Skeletal muscle satellite cell (primary cell): ENCODE data around the gene RRP9.
A peak's percentile ranks its signal among the peaks of the same experiment; 100 is the strongest.

ENCODE experiments used
- H3K27me3 ChIP-seq: 2 replicates; pipeline ENCODE4 v1.7.0; 2013; ENCODE audit warnings: low read length; ENCODE audit not compliant: control insufficient read depth, insufficient read depth
- H3K36me3 ChIP-seq: 2 replicates; pipeline ENCODE4 v1.7.0; 2013; ENCODE audit warnings: mild to moderate bottlenecking, control low read depth, low read length; ENCODE audit not compliant: insufficient read depth
- H3K4me1 ChIP-seq: 2 replicates; pipeline ENCODE4 v1.7.0; 2013; ENCODE audit warnings: low read length; ENCODE audit not compliant: control insufficient read depth, insufficient read depth
- H3K4me2 ChIP-seq: 2 replicates; pipeline ENCODE4 v1.7.0; 2013; ENCODE audit warnings: mild to moderate bottlenecking, low read length
- H3K4me3 ChIP-seq: 2 replicates; pipeline ENCODE4 v1.7.0; 2013; ENCODE audit warnings: low read length
- H3K9ac ChIP-seq: 2 replicates; pipeline ENCODE4 v1.7.0; 2013; ENCODE audit warnings: mild to moderate bottlenecking, low read depth, low read length, moderate library complexity
- H3K9me3 ChIP-seq: replicated peaks from 2 replicates; pipeline ENCODE4 v1.7.0; 2013; ENCODE audit warnings: mild to moderate bottlenecking, control low read depth, low read length

The RRP9 gene

DNA sequence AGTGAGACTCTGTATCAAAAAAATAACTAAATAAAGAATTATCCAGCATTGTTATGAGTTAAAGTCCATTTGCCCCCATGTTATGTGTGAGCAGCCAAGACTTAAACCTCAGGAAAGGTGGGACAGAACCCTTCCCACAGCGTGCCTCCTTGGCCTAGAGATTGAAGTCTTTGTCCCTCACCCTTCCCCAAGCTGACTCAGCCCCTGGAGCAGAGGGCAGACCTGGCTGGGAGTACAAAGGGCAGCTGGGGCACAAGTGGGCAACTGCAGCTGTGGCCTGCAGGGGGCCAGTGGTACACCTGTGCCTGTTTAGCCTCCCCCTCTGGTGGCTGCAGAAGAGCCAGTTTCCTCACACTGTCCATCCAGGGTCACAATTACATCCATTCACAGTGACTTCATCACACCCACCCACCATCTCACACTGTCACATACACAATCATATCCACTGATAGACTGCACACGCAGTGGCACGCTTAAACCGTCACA is 40.7 kb upstream of the RRP9 start:
- Histone ChIP-seq H3K27me3 (no peaks in the 10 kb centered on the region), H3K4me2 (peak overlapping the region; percentile 92), H3K9ac (peak overlapping the region; percentile 90), H3K36me3 (no peaks in the 10 kb centered on the region), H3K4me1 (peaks cover 21% of the 10 kb centered on the region), H3K9me3 (no peaks in the 10 kb centered on the region), H3K4me3 (peak overlapping the region; percentile 73)

DNA sequence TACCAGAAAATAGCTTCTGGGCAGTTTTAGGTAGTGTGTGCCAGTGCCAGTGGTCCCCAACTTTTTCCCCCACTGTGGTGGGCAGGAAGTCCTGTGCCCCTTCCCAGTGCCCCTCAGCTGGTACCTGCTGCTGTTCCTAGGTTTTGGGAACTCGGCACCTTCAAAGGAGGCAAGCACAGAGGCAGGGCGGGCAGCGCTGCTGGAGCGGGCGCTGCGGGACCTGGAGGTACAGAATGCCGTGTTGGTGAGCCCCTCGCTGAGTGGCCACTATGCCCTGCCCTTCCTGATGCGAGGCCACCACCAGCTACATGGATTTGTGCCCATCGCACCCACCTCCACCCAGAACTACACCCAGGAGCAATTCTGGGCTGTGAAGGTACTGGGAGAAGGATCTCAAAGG is 38.5 kb upstream of the RRP9 start:
- Histone ChIP-seq H3K9ac (no peak overlapping the region), H3K4me3 (no peak overlapping the region), H3K9me3 (no peaks in the 10 kb centered on the region), H3K4me2 (no peak overlapping the region), H3K4me1 (peaks cover 30% of the 10 kb centered on the region), H3K36me3 (no peaks in the 10 kb centered on the region), H3K27me3 (no peaks in the 10 kb centered on the region)

DNA sequence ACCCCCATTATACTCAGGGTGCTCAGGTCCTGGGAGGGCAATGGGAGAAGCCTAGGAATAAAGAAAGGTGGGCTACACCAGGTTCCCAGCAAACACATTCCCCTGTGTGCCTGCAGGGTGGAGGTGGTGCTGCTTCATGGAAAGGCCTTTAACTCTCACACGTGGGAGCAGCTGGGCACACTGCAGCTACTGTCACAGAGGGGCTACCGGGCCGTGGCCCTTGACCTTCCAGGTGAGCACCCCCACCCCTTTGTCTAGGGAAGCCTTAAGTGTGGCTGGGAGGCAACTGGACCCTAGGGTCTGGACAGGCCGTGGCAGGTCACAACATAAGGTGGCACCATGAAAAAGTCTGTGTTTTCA is 36.4 kb upstream of the RRP9 start:
- Histone ChIP-seq H3K27me3 (no peaks in the 10 kb centered on the region), H3K4me1 (peaks cover 31% of the 10 kb centered on the region), H3K4me3 (no peak overlapping the region), H3K9ac (no peak overlapping the region), H3K36me3 (no peaks in the 10 kb centered on the region), H3K9me3 (no peaks in the 10 kb centered on the region), H3K4me2 (no peak overlapping the region)

DNA sequence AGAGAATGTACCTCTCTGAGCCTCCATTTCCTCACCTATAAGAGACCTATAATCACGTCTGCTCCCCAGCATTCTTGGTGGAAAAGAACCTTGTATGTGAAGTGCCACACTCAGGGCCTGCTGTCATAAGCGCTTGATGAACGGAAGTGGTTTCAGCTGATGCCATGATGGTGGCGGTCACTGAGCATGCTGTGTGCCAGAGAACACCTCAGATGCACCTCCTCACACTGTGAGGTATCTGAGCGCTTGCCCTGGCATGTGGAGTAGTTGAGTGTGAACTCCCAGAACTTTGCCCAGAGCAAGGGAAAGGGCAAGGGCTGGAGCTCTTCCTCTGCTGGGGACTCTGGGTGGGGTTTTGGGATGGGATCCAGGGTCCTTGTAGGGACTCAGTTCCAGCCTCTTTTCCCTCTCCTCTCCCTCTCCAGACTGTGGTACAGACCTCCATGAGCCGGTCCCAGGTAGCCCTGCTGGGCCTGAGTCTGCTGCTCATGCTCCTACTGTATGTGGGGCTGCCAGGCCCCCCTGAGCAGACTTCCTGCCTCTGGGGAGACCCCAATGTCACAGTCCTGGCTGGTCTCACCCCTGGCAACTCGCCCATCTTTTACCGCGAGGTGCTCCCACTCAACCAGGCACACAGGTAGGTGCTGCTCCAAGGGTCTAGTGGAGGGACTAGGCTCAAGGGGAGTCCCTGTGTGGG is 35.9 kb upstream of the RRP9 start:
- Histone ChIP-seq H3K36me3 (no peaks in the 10 kb centered on the region), H3K9ac (no peak overlapping the region), H3K4me2 (no peak overlapping the region), H3K4me1 (peaks cover 30% of the 10 kb centered on the region), H3K9me3 (no peaks in the 10 kb centered on the region), H3K4me3 (no peak overlapping the region), H3K27me3 (no peaks in the 10 kb centered on the region)

DNA sequence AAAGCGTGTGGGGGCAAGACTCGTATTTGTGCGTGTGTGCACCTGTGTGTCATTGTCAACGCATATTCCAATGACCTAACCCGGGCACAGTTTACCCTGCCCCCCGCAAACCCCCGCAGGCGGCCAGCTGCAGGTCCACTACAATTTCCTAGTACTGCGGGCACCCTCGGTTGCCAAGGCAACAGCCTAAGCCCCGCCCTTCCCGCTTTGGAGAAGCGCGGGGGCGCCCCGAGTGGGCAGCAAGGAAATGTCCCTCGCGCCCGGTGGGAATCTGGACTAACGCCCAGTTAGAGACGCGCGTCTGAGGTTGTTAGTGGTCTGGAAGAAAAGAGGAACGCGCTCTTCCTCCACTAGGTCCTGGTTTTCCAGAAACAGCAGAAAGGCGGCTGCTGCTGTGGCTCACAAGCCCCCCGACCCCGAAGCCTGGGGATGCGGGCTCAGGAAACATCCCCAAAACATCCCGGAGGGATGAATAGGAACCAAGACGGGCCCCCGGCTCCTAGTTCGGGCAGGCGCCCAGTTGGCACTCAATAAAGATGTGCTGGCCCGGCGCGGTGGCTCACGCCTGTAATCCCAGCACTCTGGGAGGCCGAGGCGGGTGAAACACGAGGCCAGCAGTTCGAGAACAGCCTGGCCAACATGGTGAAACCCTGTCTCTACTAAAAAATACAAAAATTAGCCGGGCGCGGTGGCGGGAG is 34.3 kb upstream of the RRP9 start:
- Histone ChIP-seq H3K36me3 (no peaks in the 10 kb centered on the region), H3K9ac (no peak overlapping the region), H3K4me2 (peak overlapping the region; percentile 89), H3K27me3 (no peaks in the 10 kb centered on the region), H3K4me1 (peaks cover 22% of the 10 kb centered on the region), H3K4me3 (peak overlapping the region; percentile 84), H3K9me3 (no peaks in the 10 kb centered on the region)

DNA sequence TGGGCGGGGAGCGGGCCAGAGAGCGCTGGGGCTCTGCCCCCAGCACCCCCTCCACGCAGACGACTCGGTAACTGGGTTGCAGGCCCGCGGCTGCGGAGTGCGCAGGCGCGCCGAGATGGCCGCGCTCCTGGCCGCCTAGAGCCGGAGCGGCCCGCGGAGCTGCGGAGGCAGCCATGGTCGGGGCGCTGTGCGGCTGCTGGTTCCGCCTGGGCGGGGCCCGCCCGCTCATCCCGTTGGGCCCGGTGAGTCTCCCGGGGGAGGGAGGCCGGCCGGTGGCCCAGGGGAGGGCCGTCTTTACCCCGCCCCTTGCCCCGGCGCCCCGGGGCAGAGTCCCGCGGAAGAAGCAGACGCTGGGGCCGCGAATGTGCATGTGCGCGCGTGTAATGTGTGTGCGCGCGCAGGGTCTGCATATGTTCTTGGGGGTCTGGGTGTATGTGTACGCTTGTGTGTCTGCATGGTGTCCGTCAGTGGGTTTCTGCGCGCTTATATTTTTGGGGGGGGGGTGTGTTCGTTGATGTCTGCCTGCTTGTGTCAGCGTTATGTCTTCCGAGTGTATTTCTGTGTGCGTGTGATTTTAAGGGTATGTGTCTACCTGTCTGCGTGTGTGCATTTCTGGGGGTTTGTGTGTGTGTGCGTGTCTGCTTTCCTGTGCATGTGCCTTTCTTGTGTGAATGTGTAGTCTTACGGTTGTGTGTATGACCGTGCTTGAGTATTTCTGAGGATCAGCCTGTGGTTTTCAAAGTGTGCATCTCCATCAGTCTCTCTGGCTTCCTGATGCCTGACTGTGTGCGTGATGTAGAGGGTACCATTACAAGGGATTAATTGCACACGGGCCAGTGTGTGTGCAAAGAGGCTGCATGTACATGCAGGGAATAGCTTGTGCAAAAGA is 33.5 kb upstream of the RRP9 start, which contains the start of gene ABHD14A:
Gene ABHD14A, plus strand, starts transcription at position 102 of the 889 bp plus-strand sequence. Its CDS starts 72 bp downstream, at position 174.
- peaks cover 22% of the 10 kb centered on the region for H3K4me1 ChIP-seq
- peak within 1 kb of the TSS; percentile 84 for H3K4me3 ChIP-seq
- H3K27me3 ChIP-seq: no peaks in the 10 kb centered on the region
- H3K36me3 ChIP-seq: no peaks in the 10 kb centered on the region
- H3K9ac ChIP-seq: peak within 1 kb of the TSS; percentile 87
- H3K4me2 ChIP-seq: peak within 1 kb of the TSS; percentile 89
- no peaks in the 10 kb centered on the region for H3K9me3 ChIP-seq

DNA sequence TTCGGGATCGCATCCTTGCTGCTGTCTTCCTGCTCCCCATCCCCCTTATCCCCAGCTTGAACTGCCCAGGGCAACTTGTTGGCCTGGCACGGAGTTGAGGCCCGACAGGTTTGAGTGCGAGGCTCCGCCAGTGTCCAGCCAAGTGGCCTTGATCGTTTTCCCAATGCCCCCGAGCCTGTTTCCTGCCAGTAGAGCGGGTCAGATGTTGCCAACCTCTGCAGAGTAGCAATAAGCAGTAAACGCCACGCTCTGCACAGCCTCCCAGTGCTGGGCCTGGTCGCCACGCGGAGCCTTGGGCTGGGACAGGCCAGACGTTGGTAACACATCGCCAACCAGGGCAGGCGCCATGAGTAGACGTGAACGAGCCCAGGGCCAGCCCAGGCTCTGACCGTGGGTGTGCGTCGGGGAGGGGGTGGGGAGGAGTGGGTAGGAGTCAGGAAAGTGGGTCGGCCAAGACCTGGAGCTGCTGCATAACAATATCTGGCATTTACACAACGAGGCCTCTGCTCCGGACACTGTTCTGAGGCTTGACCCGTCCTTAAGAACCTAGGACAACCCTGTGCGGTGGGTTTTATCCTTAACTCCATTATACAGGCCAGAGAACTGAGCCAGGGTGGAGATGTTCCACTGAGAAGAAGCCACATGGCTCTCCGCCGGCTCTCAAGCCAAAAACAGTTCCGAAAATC is 32.7 kb upstream of the RRP9 start:
- Histone ChIP-seq H3K4me3 (peak overlapping the region; percentile 84), H3K9ac (peak overlapping the region; percentile 87), H3K27me3 (no peaks in the 10 kb centered on the region), H3K4me2 (peak overlapping the region; percentile 89), H3K9me3 (no peaks in the 10 kb centered on the region), H3K4me1 (peaks cover 22% of the 10 kb centered on the region), H3K36me3 (no peaks in the 10 kb centered on the region)

DNA sequence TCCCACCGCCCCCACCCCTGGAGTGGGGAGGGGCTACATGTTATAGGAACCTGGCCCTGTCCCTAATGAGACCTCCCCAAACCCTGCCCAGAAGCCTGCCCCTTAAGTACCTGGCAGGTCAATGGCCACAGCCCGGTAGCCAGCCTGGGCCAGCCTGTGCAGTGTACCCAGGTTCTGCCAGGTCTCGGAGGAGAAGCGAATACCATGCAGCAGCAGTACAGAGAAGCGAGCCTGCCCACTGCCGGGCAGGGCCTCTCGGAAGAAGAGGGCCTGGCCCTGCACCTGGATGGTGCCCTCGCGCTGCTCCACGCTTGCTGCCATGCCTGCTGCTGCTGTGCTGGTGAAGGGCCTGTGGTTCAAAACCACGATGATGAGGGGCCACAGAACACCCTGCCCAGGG is 29.6 kb upstream of the RRP9 start:
- H3K9ac ChIP-seq: no peak overlapping the region
- no peak overlapping the region for H3K4me3 ChIP-seq
- no peaks in the 10 kb centered on the region for H3K9me3 ChIP-seq
- H3K27me3 ChIP-seq: no peaks in the 10 kb centered on the region
- peaks cover 39% of the 10 kb centered on the region for H3K4me1 ChIP-seq
- no peaks in the 10 kb centered on the region for H3K36me3 ChIP-seq
- H3K4me2 ChIP-seq: no peak overlapping the region

DNA sequence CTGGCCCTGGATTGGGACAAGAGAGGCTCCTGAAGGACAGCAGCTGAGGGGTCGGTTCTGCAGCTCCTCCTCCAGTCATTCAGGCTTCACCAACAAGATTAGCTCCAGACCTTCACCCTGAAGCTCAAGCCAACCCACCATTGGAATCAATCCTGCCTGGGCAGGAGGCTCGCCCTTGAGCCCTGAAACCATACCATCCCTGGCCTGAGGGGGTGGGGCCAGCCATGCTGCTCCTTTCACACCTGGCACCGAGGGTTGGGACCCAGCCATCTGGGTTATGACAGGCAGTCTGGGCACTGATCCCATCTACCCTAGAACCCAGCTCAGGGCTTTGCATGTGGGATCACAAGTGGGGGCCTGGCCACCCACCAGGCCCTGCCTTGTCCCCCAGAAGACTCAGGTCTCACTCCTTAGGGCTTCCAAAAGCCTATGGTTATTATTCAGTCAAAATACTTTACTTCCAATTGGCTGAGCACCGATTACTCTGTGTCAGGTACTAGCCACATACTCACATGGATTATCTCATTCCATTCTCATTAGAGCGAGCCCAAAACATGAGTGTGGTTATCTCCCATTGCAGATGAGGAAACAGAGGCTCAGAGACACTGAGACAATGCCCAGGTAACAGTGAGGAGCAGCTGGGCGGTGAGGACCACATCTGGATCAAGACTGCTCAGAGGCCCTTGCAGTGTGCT is 29.0 kb upstream of the RRP9 start:
- H3K9me3 ChIP-seq: no peaks in the 10 kb centered on the region
- H3K36me3 ChIP-seq: no peaks in the 10 kb centered on the region
- no peaks in the 10 kb centered on the region for H3K27me3 ChIP-seq
- H3K4me1 ChIP-seq: peaks cover 40% of the 10 kb centered on the region
- H3K9ac ChIP-seq: no peak overlapping the region
- H3K4me3 ChIP-seq: no peak overlapping the region
- H3K4me2 ChIP-seq: no peak overlapping the region

DNA sequence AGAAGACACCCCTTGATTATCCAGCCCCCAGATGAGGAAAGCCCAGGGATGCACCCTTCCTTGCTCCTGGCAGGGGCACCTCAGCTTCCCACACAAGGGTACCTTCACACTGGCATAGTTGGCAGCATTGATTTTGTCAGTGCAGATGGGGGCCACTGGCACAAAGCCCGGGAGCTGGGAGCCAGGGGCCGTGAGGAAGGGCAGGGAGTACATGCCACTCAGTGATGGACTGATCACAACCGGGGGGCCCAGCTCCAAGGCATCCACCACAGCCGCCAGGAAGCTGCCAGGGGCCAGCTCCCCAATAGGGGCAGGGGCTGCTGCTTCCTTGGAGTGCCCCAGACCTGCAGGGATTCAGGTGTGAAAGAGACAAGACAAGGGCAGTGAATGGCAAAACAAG is 28.1 kb upstream of the RRP9 start:
- H3K4me3 ChIP-seq: no peak overlapping the region
- no peaks in the 10 kb centered on the region for H3K27me3 ChIP-seq
- no peak overlapping the region for H3K9ac ChIP-seq
- no peak overlapping the region for H3K4me2 ChIP-seq
- H3K36me3 ChIP-seq: peaks cover 2% of the 10 kb centered on the region
- no peaks in the 10 kb centered on the region for H3K9me3 ChIP-seq
- H3K4me1 ChIP-seq: peaks cover 40% of the 10 kb centered on the region
